Measurements from ENCODE around the gene UST.

- TF ChIP-seq POLR2A (IDR thresholded peaks at IDR 0.05), result no peak
- TF ChIP-seq, protein P1, sequence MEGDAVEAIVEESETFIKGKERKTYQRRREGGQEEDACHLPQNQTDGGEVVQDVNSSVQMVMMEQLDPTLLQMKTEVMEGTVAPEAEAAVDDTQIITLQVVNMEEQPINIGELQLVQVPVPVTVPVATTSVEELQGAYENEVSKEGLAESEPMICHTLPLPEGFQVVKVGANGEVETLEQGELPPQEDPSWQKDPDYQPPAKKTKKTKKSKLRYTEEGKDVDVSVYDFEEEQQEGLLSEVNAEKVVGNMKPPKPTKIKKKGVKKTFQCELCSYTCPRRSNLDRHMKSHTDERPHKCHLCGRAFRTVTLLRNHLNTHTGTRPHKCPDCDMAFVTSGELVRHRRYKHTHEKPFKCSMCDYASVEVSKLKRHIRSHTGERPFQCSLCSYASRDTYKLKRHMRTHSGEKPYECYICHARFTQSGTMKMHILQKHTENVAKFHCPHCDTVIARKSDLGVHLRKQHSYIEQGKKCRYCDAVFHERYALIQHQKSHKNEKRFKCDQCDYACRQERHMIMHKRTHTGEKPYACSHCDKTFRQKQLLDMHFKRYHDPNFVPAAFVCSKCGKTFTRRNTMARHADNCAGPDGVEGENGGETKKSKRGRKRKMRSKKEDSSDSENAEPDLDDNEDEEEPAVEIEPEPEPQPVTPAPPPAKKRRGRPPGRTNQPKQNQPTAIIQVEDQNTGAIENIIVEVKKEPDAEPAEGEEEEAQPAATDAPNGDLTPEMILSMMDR (IDR thresholded peaks at IDR 0.05), result no peak
These were observed 48.9 kb upstream of the UST start for GRCh38 chr6:148697895-148698440.
